HepG2 (cell line): Measurements from ENCODE around the gene SPTSSA. TPM values are rescaled to one million over a fixed set of nuclear protein-coding genes. Genes with fewer than 3 reads are reported as not detected.

ENCODE experiments used
- ATRX ChIP-seq: sonication (generic); formaldehyde crosslinking; IDR thresholded peaks from 2 replicates; pipeline ENCODE4 v1.4.0; 2020; ENCODE audit warnings: missing genetic modification reagents, borderline replicate concordance
- ELF3 ChIP-seq: IDR thresholded peaks from 2 replicates; pipeline ENCODE4 v1.6.1; 2016; ENCODE audit warnings: missing genetic modification reagents, missing compliant biosample characterization
- GFI1 ChIP-seq: sonication (generic); formaldehyde crosslinking; IDR thresholded peaks from 2 replicates; pipeline ENCODE4 v1.5.0; 2020; ENCODE audit warnings: missing genetic modification reagents, mild to moderate bottlenecking, borderline replicate concordance
- HCFC1 ChIP-seq: fragments of 150-350 bp; IDR thresholded peaks from 2 replicates; pipeline ENCODE4 v1.6.1; 2014; ENCODE audit warnings: low read depth, low read length
- HOXA7 ChIP-seq: sonication (generic); formaldehyde crosslinking; IDR thresholded peaks from 2 replicates; pipeline ENCODE4 v1.8.1; 2022; ENCODE audit warnings: mild to moderate bottlenecking, missing genetic modification reagents, moderate library complexity
- IRF2 ChIP-seq: IDR thresholded peaks from 2 replicates; pipeline ENCODE4 v1.6.1; 2018; ENCODE audit warnings: missing genetic modification reagents, missing compliant biosample characterization
- MEF2D ChIP-seq: sonication (generic); formaldehyde crosslinking; IDR thresholded peaks from 2 replicates; pipeline ENCODE4 v1.5.1; 2020; ENCODE audit warnings: mild to moderate bottlenecking, missing genetic modification reagents
- NFE2 ChIP-seq: sonication (generic); formaldehyde crosslinking; IDR thresholded peaks from 2 replicates; pipeline ENCODE4 v1.4.0; 2020; ENCODE audit warnings: missing genetic modification reagents
- RFX5 ChIP-seq: IDR thresholded peaks from 2 replicates; pipeline ENCODE4 v1.6.1; 2011; ENCODE audit warnings: low read depth, low read length, improper control_type of control experiment
- SIX4 ChIP-seq: sonication (generic); formaldehyde crosslinking; IDR thresholded peaks from 2 replicates; pipeline ENCODE4 v1.4.0; 2020; ENCODE audit warnings: missing genetic modification reagents
- SKI ChIP-seq: fragments of 450-650 bp; IDR thresholded peaks from one replicate; pipeline ENCODE4 v1.6.1; 2018; ENCODE audit warnings: mild to moderate bottlenecking; ENCODE audit not compliant: partially characterized antibody
- SNAI1 ChIP-seq: sonication (generic); formaldehyde crosslinking; IDR thresholded peaks from 2 replicates; pipeline ENCODE4 v1.5.0; 2020; ENCODE audit warnings: mild to moderate bottlenecking, missing genetic modification reagents, borderline replicate concordance
- SP2 ChIP-seq: sonication (generic); formaldehyde crosslinking; IDR thresholded peaks from 2 replicates; pipeline ENCODE4 v1.5.1; 2020; ENCODE audit warnings: mild to moderate bottlenecking, missing genetic modification reagents
- TAF15 ChIP-seq: fragments of 200-400 bp; formaldehyde crosslinking; IDR thresholded peaks from one replicate; pipeline ENCODE4 v1.6.1; 2018; ENCODE audit warnings: mild to moderate bottlenecking, low read depth, low read length; ENCODE audit not compliant: poor library complexity, severe bottlenecking
- U2AF2 ChIP-seq: fragments of 200-400 bp; formaldehyde crosslinking; IDR thresholded peaks from 2 replicates; pipeline ENCODE4 v1.6.1; 2017; ENCODE audit warnings: low read depth, mild to moderate bottlenecking, low read length
- WIZ ChIP-seq: sonication (generic); formaldehyde crosslinking; IDR thresholded peaks from 2 replicates; pipeline ENCODE4 v1.5.1; 2020; ENCODE audit warnings: mild to moderate bottlenecking, missing genetic modification reagents
- ZBTB20 ChIP-seq: sonication (generic); formaldehyde crosslinking; IDR thresholded peaks from 2 replicates; pipeline ENCODE4 v1.8.1; 2023; ENCODE audit warnings: missing genetic modification reagents, low read depth, mild to moderate bottlenecking, borderline replicate concordance
- ZBTB7A ChIP-seq: sonication (generic); formaldehyde crosslinking; IDR thresholded peaks from 2 replicates; pipeline ENCODE4 v1.8.0; 2022; ENCODE audit warnings: mild to moderate bottlenecking, missing genetic modification reagents
- ZNF124 ChIP-seq: sonication (generic); formaldehyde crosslinking; IDR thresholded peaks from 2 replicates; pipeline ENCODE4 v1.4.0; 2020; ENCODE audit warnings: missing genetic modification reagents
- ZNF207 ChIP-seq: fragments of 450-650 bp; IDR thresholded peaks from 2 replicates; pipeline ENCODE4 v1.6.1; 2016; ENCODE audit warnings: antibody characterized with exemption, borderline replicate concordance
- ZNF367 ChIP-seq: sonication (generic); formaldehyde crosslinking; IDR thresholded peaks from 2 replicates; pipeline ENCODE4 v1.4.0; 2020; ENCODE audit warnings: missing genetic modification reagents, borderline replicate concordance
- ZNF460 ChIP-seq: sonication (generic); formaldehyde crosslinking; IDR thresholded peaks from 2 replicates; pipeline ENCODE4 v1.5.1; 2020; ENCODE audit warnings: missing genetic modification reagents, mild to moderate bottlenecking, borderline replicate concordance
- ZNF720 ChIP-seq: sonication (generic); formaldehyde crosslinking; IDR thresholded peaks from 2 replicates; pipeline ENCODE4 v1.4.0; 2020; ENCODE audit warnings: missing genetic modification reagents
- polyA plus RNA-seq, 8 experiments: library from polyadenylated mRNA; depleted of rRNA in 3 of 8; stranded (reverse) in 7 of 8; unstranded in 1 of 8; fragments of >200 nt; fragmentation: Illumina TruSeq in 4 of 8; extraction: Trizol in 4 of 8; gene quantifications; 2 replicates each; pipeline versions ENCODE4 v1.2.1 to v1.2.3, GENCODE V29; 2011 to 2016; ENCODE audit warnings: low read depth in 4 of 8, missing spikeins in 1 of 8, mixed read lengths in 1 of 8; ENCODE audit not compliant: insufficient read depth in 1 of 8
- total RNA-seq, 5 experiments: library from RNA; depleted of rRNA; stranded (reverse); fragments of >200 nt; fragmentation: Illumina TruSeq; extraction: Trizol; gene quantifications; 2 replicates each; pipeline ENCODE4 v1.2.3, GENCODE V29; 2016; ENCODE audit warnings: low read depth in 1 of 5
- TF ChIP-seq, protein P1 (sequence below): sonication (generic); formaldehyde crosslinking; IDR thresholded peaks from 2 replicates; pipeline ENCODE4 v1.9.0; 2021; ENCODE audit warnings: missing genetic modification reagents, borderline replicate concordance
- TF ChIP-seq, protein P2 (sequence below): IDR thresholded peaks from 2 replicates; pipeline ENCODE4 v1.6.1; 2018; ENCODE audit warnings: missing genetic modification reagents, mild to moderate bottlenecking, missing compliant biosample characterization
- TF ChIP-seq, protein P3 (sequence below): sonication (generic); formaldehyde crosslinking; IDR thresholded peaks from 2 replicates; pipeline ENCODE4 v1.5.1; 2020; ENCODE audit warnings: missing genetic modification reagents, mild to moderate bottlenecking, borderline replicate concordance

Gene SPTSSA
- total and polyA plus RNA-seq, 2 of the 13 experiments (the other 11 are each of a cell fraction or from before 2014, with no cell fraction given), result 19.1 to 86.1 TPM

DNA sequence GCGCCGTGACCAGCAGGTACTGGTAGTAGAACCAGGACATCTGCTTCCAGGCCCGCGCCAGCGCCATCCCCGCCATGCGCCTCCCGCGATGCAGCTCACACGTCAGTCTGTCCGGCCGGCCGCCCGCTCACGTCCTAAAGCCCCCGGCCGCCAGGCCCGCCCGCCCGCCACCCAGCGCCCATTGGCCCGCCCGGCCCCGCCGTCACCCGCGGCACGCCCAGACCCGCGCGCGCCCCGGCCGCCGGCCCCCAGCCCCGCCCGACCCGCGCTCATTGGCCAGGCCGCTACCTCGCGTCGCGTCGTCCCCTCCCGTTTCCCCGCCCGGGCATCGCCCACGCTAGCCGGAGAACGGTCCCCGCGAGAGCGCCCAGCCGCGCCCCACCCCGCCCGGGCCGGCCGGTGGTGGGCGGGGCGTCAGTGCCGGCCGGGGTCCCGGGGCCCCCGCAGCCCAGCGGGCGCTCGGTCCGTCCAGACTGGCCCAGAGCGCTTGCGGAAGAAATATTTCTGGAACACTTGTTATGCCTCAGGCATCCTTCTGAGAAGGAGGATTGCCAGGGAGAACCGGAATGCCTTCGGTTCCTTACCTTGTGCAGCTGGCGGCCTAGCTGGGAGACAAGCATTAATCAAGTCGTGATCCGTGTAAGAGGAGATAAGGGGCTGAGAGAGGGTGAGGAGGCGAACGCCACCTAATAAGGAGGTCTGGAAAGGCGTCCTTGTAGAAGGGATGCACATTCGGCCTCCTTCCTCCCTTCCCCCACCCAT, at the start of gene SPTSSA (continued):
- no peak for TF ChIP-seq U2AF2
- TF ChIP-seq HCFC1, result 0 out of 2 replicates have a peak, but pooled peaks have one; percentile 27
- TF ChIP-seq ATRX (CRISPR knock-in tag), result no peak
- TF ChIP-seq ZNF460 (CRISPR knock-in tag), result no peak
- TF ChIP-seq ZNF124 (CRISPR knock-in tag), result no peak; the same call in 1 of the 2 replicates
- TF ChIP-seq TAF15, result no peak
- TF ChIP-seq RFX5, result peak; percentile 44; the same call in 1 of the 2 replicates
- TF ChIP-seq WIZ, result peak; percentile 80
- TF ChIP-seq ZNF207, result 0 out of 2 replicates have a peak, but pooled peaks have one; percentile 30
- TF ChIP-seq ZNF367 (CRISPR knock-in tag), result no peak; the same call in 1 of the 2 replicates
- TF ChIP-seq ZBTB20, result peak; percentile 56
- TF ChIP-seq ZBTB7A (CRISPR knock-in tag), result peak; percentile 71
- TF ChIP-seq, protein P1, sequence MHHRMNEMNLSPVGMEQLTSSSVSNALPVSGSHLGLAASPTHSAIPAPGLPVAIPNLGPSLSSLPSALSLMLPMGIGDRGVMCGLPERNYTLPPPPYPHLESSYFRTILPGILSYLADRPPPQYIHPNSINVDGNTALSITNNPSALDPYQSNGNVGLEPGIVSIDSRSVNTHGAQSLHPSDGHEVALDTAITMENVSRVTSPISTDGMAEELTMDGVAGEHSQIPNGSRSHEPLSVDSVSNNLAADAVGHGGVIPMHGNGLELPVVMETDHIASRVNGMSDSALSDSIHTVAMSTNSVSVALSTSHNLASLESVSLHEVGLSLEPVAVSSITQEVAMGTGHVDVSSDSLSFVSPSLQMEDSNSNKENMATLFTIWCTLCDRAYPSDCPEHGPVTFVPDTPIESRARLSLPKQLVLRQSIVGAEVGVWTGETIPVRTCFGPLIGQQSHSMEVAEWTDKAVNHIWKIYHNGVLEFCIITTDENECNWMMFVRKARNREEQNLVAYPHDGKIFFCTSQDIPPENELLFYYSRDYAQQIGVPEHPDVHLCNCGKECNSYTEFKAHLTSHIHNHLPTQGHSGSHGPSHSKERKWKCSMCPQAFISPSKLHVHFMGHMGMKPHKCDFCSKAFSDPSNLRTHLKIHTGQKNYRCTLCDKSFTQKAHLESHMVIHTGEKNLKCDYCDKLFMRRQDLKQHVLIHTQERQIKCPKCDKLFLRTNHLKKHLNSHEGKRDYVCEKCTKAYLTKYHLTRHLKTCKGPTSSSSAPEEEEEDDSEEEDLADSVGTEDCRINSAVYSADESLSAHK (CRISPR knock-in tag), result peak; percentile 88; the same call in 1 of the 2 replicates
- TF ChIP-seq SP2 (CRISPR knock-in tag), result peak; percentile 69
- peak; percentile 48; the same call in 1 of the 2 replicates for TF ChIP-seq IRF2
- TF ChIP-seq SIX4 (CRISPR knock-in tag), result peak; percentile 82; the same call in 1 of the 2 replicates
- TF ChIP-seq SNAI1, result peak; percentile 93; the same call in 1 of the 2 replicates
- TF ChIP-seq, protein P2, sequence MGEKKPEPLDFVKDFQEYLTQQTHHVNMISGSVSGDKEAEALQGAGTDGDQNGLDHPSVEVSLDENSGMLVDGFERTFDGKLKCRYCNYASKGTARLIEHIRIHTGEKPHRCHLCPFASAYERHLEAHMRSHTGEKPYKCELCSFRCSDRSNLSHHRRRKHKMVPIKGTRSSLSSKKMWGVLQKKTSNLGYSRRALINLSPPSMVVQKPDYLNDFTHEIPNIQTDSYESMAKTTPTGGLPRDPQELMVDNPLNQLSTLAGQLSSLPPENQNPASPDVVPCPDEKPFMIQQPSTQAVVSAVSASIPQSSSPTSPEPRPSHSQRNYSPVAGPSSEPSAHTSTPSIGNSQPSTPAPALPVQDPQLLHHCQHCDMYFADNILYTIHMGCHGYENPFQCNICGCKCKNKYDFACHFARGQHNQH, result peak; percentile 35
- TF ChIP-seq MEF2D (CRISPR knock-in tag), result no peak; the same call in 1 of the 2 replicates
- no peak for TF ChIP-seq NFE2 (CRISPR knock-in tag)
- TF ChIP-seq, protein P3, sequence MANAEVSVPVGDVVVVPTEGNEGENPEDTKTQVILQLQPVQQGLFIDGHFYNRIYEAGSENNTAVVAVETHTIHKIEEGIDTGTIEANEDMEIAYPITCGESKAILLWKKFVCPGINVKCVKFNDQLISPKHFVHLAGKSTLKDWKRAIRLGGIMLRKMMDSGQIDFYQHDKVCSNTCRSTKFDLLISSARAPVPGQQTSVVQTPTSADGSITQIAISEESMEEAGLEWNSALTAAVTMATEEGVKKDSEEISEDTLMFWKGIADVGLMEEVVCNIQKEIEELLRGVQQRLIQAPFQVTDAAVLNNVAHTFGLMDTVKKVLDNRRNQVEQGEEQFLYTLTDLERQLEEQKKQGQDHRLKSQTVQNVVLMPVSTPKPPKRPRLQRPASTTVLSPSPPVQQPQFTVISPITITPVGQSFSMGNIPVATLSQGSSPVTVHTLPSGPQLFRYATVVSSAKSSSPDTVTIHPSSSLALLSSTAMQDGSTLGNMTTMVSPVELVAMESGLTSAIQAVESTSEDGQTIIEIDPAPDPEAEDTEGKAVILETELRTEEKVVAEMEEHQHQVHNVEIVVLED (CRISPR knock-in tag), result peak; percentile 73
- peak; percentile 68 for TF ChIP-seq SKI
- TF ChIP-seq GFI1, result no peak
- TF ChIP-seq HOXA7 (CRISPR knock-in tag), result no peak
- TF ChIP-seq ZNF720 (CRISPR knock-in tag), result no peak
- no peak for TF ChIP-seq ELF3 (CRISPR knock-in tag)
